Measurements from ENCODE around the gene NTN5.

Gene NTN5

DNA sequence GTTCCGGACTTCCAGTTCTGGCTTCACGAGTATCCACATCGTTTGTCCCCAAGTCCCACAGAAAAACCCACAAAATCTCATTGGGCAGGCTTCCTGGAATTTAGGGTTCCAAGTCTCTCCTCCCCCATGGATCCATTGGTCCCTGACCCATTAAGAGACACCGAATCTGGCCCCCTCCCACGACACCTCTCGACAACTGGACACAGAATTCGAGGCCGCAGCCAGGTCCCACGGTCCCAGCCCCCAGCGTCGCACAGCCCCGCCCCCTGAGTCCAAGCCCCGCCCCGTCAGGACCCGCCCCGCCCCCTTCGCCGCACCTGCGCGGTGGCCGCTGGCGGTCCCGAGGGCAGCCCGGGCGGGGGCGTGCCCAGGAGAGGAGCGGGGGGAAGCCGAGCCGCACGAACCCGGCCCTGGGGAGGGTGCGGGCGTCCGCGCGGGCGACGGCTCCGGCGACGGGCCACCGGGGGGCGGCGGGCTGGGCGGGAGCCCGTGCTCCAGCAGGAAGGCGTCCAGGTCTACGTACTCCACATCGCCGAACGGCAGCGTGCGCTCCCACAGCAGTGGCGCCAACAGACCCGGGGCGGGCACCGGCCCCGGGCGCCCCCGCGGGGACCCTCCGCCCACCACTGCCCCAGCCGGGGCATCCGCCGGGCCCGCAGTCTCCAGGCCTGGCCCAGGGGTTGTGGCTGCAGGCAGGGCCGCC, 37.4 kb downstream of the NTN5 start:
- Histone ChIP-seq H3K9me2 (ENCODE audit: low read depth, low read length) (no peaks in the 10 kb centered on the region), H4K20me1 (ENCODE audit: insufficient read depth, low read length) (no peaks in the 10 kb centered on the region), H3K36me3 (ENCODE audit: insufficient read depth, low read length) (peaks cover 4% of the 10 kb centered on the region; the same call in 1 of the 2 replicates), H3F3A (ENCODE audit: insufficient read depth, low read length) (0 out of 2 replicates have a peak, but pooled peaks cover 5% of the 10 kb centered on the region), H2AFZ (ENCODE audit: low read length) (no peak overlapping the region), H3K27ac (ENCODE audit: low read depth, low read length, poor library complexity, severe bottlenecking) (peak overlapping the region; percentile 96), H3K9ac (ENCODE audit: low read length) (peak overlapping the region; percentile 96), H3K4me1 (ENCODE audit: insufficient read depth, low read length, severe bottlenecking) (peaks cover 53% of the 10 kb centered on the region), H3K9me3 (ENCODE audit: low read length) (no peaks in the 10 kb centered on the region), H3K79me2 (ENCODE audit: insufficient read depth, low read length) (no peaks in the 10 kb centered on the region), H3K27me3 (ENCODE audit: insufficient read depth, low read length) (no peaks in the 10 kb centered on the region), H3K4me2 (ENCODE audit: low read length) (peak overlapping the region; percentile 93), H3K4me3 (ENCODE audit: low read depth, low read length, poor library complexity, severe bottlenecking) (peak overlapping the region; percentile 84)
- no peak for TF ChIP-seq EZH2 (IDR thresholded peaks at IDR 0.05; ENCODE audit: borderline replicate concordance, low read length)
- TF ChIP-seq, protein P1, sequence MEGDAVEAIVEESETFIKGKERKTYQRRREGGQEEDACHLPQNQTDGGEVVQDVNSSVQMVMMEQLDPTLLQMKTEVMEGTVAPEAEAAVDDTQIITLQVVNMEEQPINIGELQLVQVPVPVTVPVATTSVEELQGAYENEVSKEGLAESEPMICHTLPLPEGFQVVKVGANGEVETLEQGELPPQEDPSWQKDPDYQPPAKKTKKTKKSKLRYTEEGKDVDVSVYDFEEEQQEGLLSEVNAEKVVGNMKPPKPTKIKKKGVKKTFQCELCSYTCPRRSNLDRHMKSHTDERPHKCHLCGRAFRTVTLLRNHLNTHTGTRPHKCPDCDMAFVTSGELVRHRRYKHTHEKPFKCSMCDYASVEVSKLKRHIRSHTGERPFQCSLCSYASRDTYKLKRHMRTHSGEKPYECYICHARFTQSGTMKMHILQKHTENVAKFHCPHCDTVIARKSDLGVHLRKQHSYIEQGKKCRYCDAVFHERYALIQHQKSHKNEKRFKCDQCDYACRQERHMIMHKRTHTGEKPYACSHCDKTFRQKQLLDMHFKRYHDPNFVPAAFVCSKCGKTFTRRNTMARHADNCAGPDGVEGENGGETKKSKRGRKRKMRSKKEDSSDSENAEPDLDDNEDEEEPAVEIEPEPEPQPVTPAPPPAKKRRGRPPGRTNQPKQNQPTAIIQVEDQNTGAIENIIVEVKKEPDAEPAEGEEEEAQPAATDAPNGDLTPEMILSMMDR (IDR thresholded peaks at IDR 0.05; ENCODE audit: low read length), result no peak

DNA sequence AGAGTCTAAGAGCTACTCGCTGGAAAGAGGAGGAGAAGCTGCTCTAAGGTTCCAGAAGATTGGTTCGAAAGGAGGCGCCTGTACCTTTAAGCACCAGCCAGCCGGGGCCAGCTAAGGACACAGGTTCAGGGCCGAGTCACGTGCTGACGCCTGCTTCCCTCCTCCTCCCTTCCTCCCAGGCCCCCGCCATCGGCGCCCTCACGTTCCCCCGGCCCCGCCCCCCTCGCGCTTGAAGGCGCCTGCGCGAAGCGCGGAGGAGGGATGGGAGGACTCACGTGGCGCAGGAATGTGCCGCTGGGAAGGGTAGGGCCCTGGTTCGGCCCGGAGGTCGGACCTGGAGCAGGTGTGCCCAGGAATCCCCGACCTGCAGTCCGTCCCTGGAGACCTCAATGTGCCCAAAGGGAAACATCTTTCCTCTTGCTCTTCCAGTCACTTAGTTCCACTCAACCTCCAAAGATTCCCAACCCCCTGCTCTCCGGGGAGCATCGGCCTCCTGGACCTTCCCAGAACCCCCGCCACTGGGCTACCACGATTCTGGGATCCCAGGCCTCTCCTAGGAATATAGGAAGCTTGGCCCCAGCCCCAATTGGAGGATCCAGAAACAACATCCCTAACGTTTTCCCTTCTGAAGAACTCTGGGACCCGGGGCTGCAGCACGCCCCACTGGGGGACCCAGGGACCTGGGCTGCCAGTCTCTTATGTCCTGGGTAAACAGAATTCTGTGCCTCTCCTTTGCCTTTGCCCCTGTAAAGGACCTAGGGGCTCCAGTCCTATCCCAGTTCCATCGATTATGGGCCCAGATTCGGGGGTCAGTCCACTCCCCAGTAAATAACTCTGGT, 38.2 kb downstream of the NTN5 start:
- Histone ChIP-seq H4K20me1 (ENCODE audit: insufficient read depth, low read length) (no peaks in the 10 kb centered on the region), H3K9me3 (ENCODE audit: low read length) (no peaks in the 10 kb centered on the region), H3K79me2 (ENCODE audit: insufficient read depth, low read length) (no peaks in the 10 kb centered on the region), H3K4me3 (ENCODE audit: low read depth, low read length, poor library complexity, severe bottlenecking) (peak overlapping the region; percentile 84), H3K27ac (ENCODE audit: low read depth, low read length, poor library complexity, severe bottlenecking) (peak overlapping the region; percentile 86), H3K4me2 (ENCODE audit: low read length) (peak overlapping the region; percentile 93), H2AFZ (ENCODE audit: low read length) (no peak overlapping the region), H3K9me2 (ENCODE audit: low read depth, low read length) (no peaks in the 10 kb centered on the region), H3K9ac (ENCODE audit: low read length) (peak overlapping the region; percentile 82), H3K4me1 (ENCODE audit: insufficient read depth, low read length, severe bottlenecking) (peaks cover 53% of the 10 kb centered on the region), H3K36me3 (ENCODE audit: insufficient read depth, low read length) (peaks cover 12% of the 10 kb centered on the region), H3K27me3 (ENCODE audit: insufficient read depth, low read length) (no peaks in the 10 kb centered on the region), H3F3A (ENCODE audit: insufficient read depth, low read length) (0 out of 2 replicates have a peak, but pooled peaks cover 5% of the 10 kb centered on the region)
- TF ChIP-seq, protein P1 (IDR thresholded peaks at IDR 0.05; ENCODE audit: low read length), result no peak
- no peak for TF ChIP-seq EZH2 (IDR thresholded peaks at IDR 0.05; ENCODE audit: borderline replicate concordance, low read length)

DNA sequence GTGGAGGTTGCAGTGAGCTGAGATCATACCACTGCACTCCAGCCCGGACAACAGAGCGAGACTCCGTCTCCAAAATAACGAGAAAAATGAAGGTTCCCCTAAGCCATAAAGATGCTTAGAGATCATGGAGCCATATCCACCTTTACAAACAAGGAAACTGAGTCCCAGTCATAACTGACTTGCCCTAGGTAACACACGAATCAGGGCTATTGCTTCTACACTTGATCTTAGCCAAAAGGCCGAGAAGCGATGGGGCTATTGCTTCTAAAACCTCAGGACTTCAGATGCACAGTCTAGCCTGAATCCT, 38.8 kb downstream of the NTN5 start:
- peak overlapping the region; percentile 86 for H3K27ac ChIP-seq (ENCODE audit: low read depth, low read length, poor library complexity, severe bottlenecking)

More for the DNA sequence above, 38.8 kb downstream of the NTN5 start:
- 0 out of 2 replicates have a peak, but pooled peaks cover 5% of the 10 kb centered on the region for H3F3A ChIP-seq (ENCODE audit: insufficient read depth, low read length)
- H3K9me2 ChIP-seq (ENCODE audit: low read depth, low read length), result no peaks in the 10 kb centered on the region
- H2AFZ ChIP-seq (ENCODE audit: low read length), result no peak overlapping the region
- H3K79me2 ChIP-seq (ENCODE audit: insufficient read depth, low read length), result no peaks in the 10 kb centered on the region
- peak overlapping the region; percentile 82 for H3K9ac ChIP-seq (ENCODE audit: low read length)
- peak overlapping the region; percentile 93 for H3K4me2 ChIP-seq (ENCODE audit: low read length)
- no peaks in the 10 kb centered on the region for H3K27me3 ChIP-seq (ENCODE audit: insufficient read depth, low read length)
- no peaks in the 10 kb centered on the region for H3K9me3 ChIP-seq (ENCODE audit: low read length)
- TF ChIP-seq EZH2 (IDR thresholded peaks at IDR 0.05; ENCODE audit: borderline replicate concordance, low read length), result no peak
- TF ChIP-seq, protein P1 (IDR thresholded peaks at IDR 0.05; ENCODE audit: low read length), result no peak
- H3K4me3 ChIP-seq (ENCODE audit: low read depth, low read length, poor library complexity, severe bottlenecking), result peak overlapping the region; percentile 84
- no peaks in the 10 kb centered on the region for H4K20me1 ChIP-seq (ENCODE audit: insufficient read depth, low read length)
- H3K36me3 ChIP-seq (ENCODE audit: insufficient read depth, low read length), result peaks cover 17% of the 10 kb centered on the region
- peaks cover 53% of the 10 kb centered on the region for H3K4me1 ChIP-seq (ENCODE audit: insufficient read depth, low read length, severe bottlenecking)
